Forelimb muscle (tissue), 1 donor: ENCODE data around the gene ZNF562. TPM values are rescaled to one million over a fixed set of nuclear protein-coding genes. Genes with fewer than 3 reads are reported as not detected.

ENCODE experiments used
- DNase-seq: peaks from one replicate; pipeline ENCODE4 v3.0.0-alpha.2; 2013; ENCODE audit warnings: low read depth
- polyA plus RNA-seq: library from polyadenylated mRNA; unstranded; fragments of 120-200 nt; gene quantifications from one replicate; pipeline ENCODE4 v1.2.1, GENCODE V29; 2013; ENCODE audit not compliant: insufficient read length

ZNF562 gene
- polyA plus RNA-seq, 1 donor: 16.2 TPM

GRCh38 chr19:9644472-9644871, 30.4 kb downstream of the ZNF562 start:
- DNase-seq: no peak

- no peak for DNase-seq
Measured at GRCh38 chr19:9641810-9642209, 33.1 kb downstream of the ZNF562 start.

GRCh38 chr19:9640956-9641355, 33.9 kb downstream of the ZNF562 start:
- DNase-seq: no peak

GRCh38 chr19:9636018-9636417, 38.9 kb downstream of the ZNF562 start:
- no peak for DNase-seq

GRCh38 chr19:9627856-9628255, 47.0 kb downstream of the ZNF562 start:
- no peak for DNase-seq

- no peak for DNase-seq
Measured at GRCh38 chr19:9622531-9622930, 52.4 kb downstream of the ZNF562 start.

- DNase-seq: peak; percentile 77
Measured at GRCh38 chr19:9621156-9622037, 53.5 kb downstream of the ZNF562 start, which contains the start of gene ZNF561. TSS of gene ZNF561 (minus strand) at chr19:9621232. CDS start at chr19:9619456, 1,776 bp downstream.

GRCh38 chr19:9620842-9621155, 54.1 kb downstream of the ZNF562 start:
- no peak for DNase-seq

GRCh38 chr19:9615844-9616243, 59.1 kb downstream of the ZNF562 start:
- DNase-seq: no peak

GRCh38 chr19:9610484-9611113, 64.3 kb downstream of the ZNF562 start:
- DNase-seq: no peak

GRCh38 chr19:9608912-9609311, 66.0 kb downstream of the ZNF562 start:
- no peak for DNase-seq

GRCh38 chr19:9597027-9597426, 77.9 kb downstream of the ZNF562 start:
- no peak for DNase-seq

Other genes starting within 250 kb of the ZNF562 start
- gene ZNF266, start 239.5 kb downstream of the ZNF562 start, polyA plus RNA-seq: 21.7 TPM
- 0.09 TPM for gene ZNF560, start 176.5 kb downstream of the ZNF562 start, polyA plus RNA-seq
- gene ZNF426, start 136.5 kb downstream of the ZNF562 start, polyA plus RNA-seq: 10.9 TPM
- 9.9 TPM for gene ZNF121, start 90.6 kb downstream of the ZNF562 start, polyA plus RNA-seq
- 30.2 TPM for gene ZNF561, start 53.9 kb downstream of the ZNF562 start, polyA plus RNA-seq
- gene ZNF846, start 93.6 kb upstream of the ZNF562 start, polyA plus RNA-seq: 11.8 TPM
- 27.2 TPM for gene FBXL12, start 144.0 kb upstream of the ZNF562 start, polyA plus RNA-seq
- gene UBL5, start 152.8 kb upstream of the ZNF562 start, polyA plus RNA-seq: 164 TPM
- 71.0 TPM for gene PIN1, start 160.2 kb upstream of the ZNF562 start, polyA plus RNA-seq